ENCODE results near the gene LBR. TPM values are rescaled to one million over a fixed set of nuclear protein-coding genes. Genes with fewer than 3 reads are reported as not detected.

Gene LBR
- total and polyA plus RNA-seq, 2 of the 4 experiments (the other 2 are of a cell fraction): 21.3 to 24.9 TPM

DNA sequence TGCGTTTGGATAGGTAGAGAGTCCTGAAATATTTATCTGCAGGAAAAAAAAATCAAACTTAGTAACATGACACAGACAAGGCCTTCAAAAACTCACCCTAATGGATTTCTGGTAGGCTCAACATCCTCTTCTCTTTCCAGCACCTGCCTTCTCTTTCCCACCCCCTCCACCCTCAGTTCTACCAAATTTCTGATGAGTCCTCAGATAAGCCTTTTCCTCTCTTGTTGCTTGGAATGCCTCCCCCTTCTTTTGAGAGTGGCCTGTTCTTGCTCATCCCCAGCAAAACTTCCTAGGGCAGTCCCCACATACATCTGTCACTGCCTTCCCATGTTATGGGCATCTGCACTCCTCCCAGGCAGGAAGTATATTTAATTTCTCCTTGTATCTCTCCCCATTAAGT, 7.6 kb upstream of the LBR start:
- H2BK5ac ChIP-seq (ENCODE audit: low read depth, low read length, poor library complexity, severe bottlenecking): no peak overlapping the region
- in situ Hi-C loops (cut with MboI; ENCODE audit: low sequenced_read_pairs): no loop called here
- ChIA-PET POLR2A (ENCODE audit: unreplicated experiment) (no interaction called here), CTCF (no interaction called here)
- H2BK20ac ChIP-seq (ENCODE audit: low read depth, low read length): no peak overlapping the region
- H3K9ac ChIP-seq (ENCODE audit: low read depth, low read length): no peak overlapping the region
- H4K91ac ChIP-seq (ENCODE audit: insufficient read depth, low read depth, low read length): no peak overlapping the region
- no peak overlapping the region for H4K8ac ChIP-seq (ENCODE audit: low read depth in 2 of 2, low read length in 2 of 2)
- H3K4me3 ChIP-seq (ENCODE audit: insufficient read depth, low read depth, low read length): no peak overlapping the region
- no TSS peak for BruUV-seq (replicated peaks)
- no peak for DNase-seq
- H3K4me2 ChIP-seq (ENCODE audit: low read depth, low read length): no peak overlapping the region
- no peaks in the 10 kb centered on the region for H3K9me3 ChIP-seq (ENCODE audit: control insufficient read depth, insufficient read depth, low read length)
- no peak overlapping the region for H2AK9ac ChIP-seq (replicated peaks; ENCODE audit: low read depth, low read length, poor library complexity)
- H3K4ac ChIP-seq (ENCODE audit: low read depth, low read length): no peak overlapping the region
- TF ChIP-seq MXI1 (IDR thresholded peaks at IDR 0.05; ENCODE audit: borderline replicate concordance, low read depth, low read length) (no peak), CHD1 (IDR thresholded peaks at IDR 0.05; ENCODE audit: low read depth, low read length) (no peak)
- no peaks in the 10 kb centered on the region for H3K9me1 ChIP-seq (ENCODE audit: insufficient read depth, low read length)
- no peak overlapping the region for H2BK120ac ChIP-seq (ENCODE audit: low read depth, low read length)
- peaks cover 5% of the 10 kb centered on the region; the same call in 1 of the 2 replicates for H3K27me3 ChIP-seq (ENCODE audit: control insufficient read depth, insufficient read depth, low read length)
- no peak overlapping the region for H3K27ac ChIP-seq (ENCODE audit: insufficient read depth, low read length)
- no peak overlapping the region for H2BK15ac ChIP-seq (ENCODE audit: low read depth, low read length)
- no peak for ATAC-seq (ENCODE audit: low read depth)
- no peak overlapping the region for H4K5ac ChIP-seq (ENCODE audit: low read depth, low read length)
- H3K23ac ChIP-seq (ENCODE audit: low read depth, low read length): no peak overlapping the region
- intact Hi-C loops (cut with micrococcal nuclease): loop anchor here (5.0 kb wide), 1 partner anchor 113 kb away; no protein-coding TSS in a partner anchor
- dilution Hi-C loops (cut with HindIII; ENCODE audit: low sequenced_read_pairs, unreplicated experiment): no loop called here
- no peaks in the 10 kb centered on the region for H3K4me1 ChIP-seq (ENCODE audit: control insufficient read depth, insufficient read depth, low read length)
- H3K79me1 ChIP-seq (ENCODE audit: low read depth in 1 of 2, low read length in 2 of 2): no peaks in the 10 kb centered on the region
- H3K36me3 ChIP-seq (ENCODE audit: control insufficient read depth, insufficient read depth, low read length): no peaks in the 10 kb centered on the region
- H4K20me1 ChIP-seq (ENCODE audit: insufficient read depth, low read length): no peaks in the 10 kb centered on the region
- no peak overlapping the region for H3K18ac ChIP-seq (ENCODE audit: low read depth, low read length)
- no peak overlapping the region for H3K14ac ChIP-seq (replicated peaks; ENCODE audit: low read depth, low read length)
- H2AFZ ChIP-seq (replicated peaks; ENCODE audit: low read length, poor library complexity): no peak overlapping the region
- H3K56ac ChIP-seq (ENCODE audit: extremely low read depth, insufficient read depth, low read length): no peak overlapping the region
- H2AK5ac ChIP-seq (ENCODE audit: low read depth, low read length): no peak overlapping the region
- no CpG with 5 or more reads among the region's 1 CpG for whole genome bisulfite sequencing, 2 experiments (ENCODE audit: extremely low coverage in 2 of 2, insufficient read length in 1 of 2)

Data from IMR-90 (cell line).